PC-3 (cell line): ENCODE results near the gene LINC00237.

Source experiments
- CTCF ChIP-seq: fragments of 300-600 bp; sonication (generic); conservative IDR thresholded peaks from 2 replicates; pipeline ENCODE4 v1.5.1; 2017; ENCODE audit warnings: antibody characterized with exemption, low read depth, mild to moderate bottlenecking, low read length
- EZH2 ChIP-seq: fragments of 300-600 bp; sonication (generic); IDR thresholded peaks from one replicate; pipeline ENCODE4 v1.6.1; 2017; ENCODE audit warnings: antibody characterized with exemption, mild to moderate bottlenecking, low read length; ENCODE audit not compliant: unreplicated experiment
- EZH2phosphoT487 ChIP-seq: fragments of 300-600 bp; sonication (generic); IDR thresholded peaks from 2 replicates; pipeline ENCODE4 v1.6.1; 2018; ENCODE audit warnings: mild to moderate bottlenecking, antibody characterized with exemption, low read length, borderline replicate concordance

GRCh38 chr20:21090111-21090618 is 16.0 kb downstream of the LINC00237 start:
- TF ChIP-seq CTCF (no peak), EZH2phosphoT487 (no peak), EZH2 (no peak)
